CD4-positive, alpha-beta T cell (primary cell): Measurements from ENCODE around the gene DTWD2. TPM values are rescaled to one million over a fixed set of nuclear protein-coding genes. Genes with fewer than 3 reads are reported as not detected.
"Not testable (repeated sequence)": the region's sequence is repeated elsewhere in the genome, so short reads cannot be mapped to it uniquely, and the experiment has no call there.

Source experiments
- ATAC-seq: fragments of 200-7000 bp; cut with Tn5 transposase; one replicate; pipeline ENCODE4 v1.10.0; 2022; ENCODE audit warnings: mild to moderate bottlenecking; ENCODE audit not compliant: poor library complexity
- CTCF ChIA-PET: fragments of 350-600 bp; sonication (Branson Sonifier 250); formaldehyde crosslinking; loops from one replicate; lab custom pipeline; 2021; ENCODE audit warnings: antibody characterized with exemption, inconsistent platforms; lab: Charles Lee
- POLR2A ChIA-PET: fragments of 350-600 bp; sonication (Branson Sonifier 250); formaldehyde crosslinking; loops from one replicate; lab custom pipeline; 2021; ENCODE audit warnings: antibody characterized with exemption, inconsistent platforms; lab: Charles Lee
- DNase-seq, 14 experiments: peaks; one replicate each; pipeline ENCODE4 v3.0.0-alpha.2; 2013 to 2020; ENCODE audit warnings: mixed read lengths in 2 of 14
- H3K27ac ChIP-seq, 2 donors: one replicate each; pipeline versions ENCODE4 v1.5.1 to v1.7.0; 2013; ENCODE audit warnings: low read length in 2 of 2, low read depth in 1 of 2, mild to moderate bottlenecking in 1 of 2
- H3K27me3 ChIP-seq, 2 experiments: 1 replicate in 1 of 2; 2 replicates in 1 of 2; pipeline versions ENCODE4 v1.6.1 to v1.7.0; 2013; ENCODE audit warnings: low read length in 2 of 2, control low read depth in 1 of 2, mild to moderate bottlenecking in 1 of 2, moderate library complexity in 1 of 2; ENCODE audit not compliant: insufficient read depth in 2 of 2, control insufficient read depth in 1 of 2
- H3K36me3 ChIP-seq: one replicate; pipeline ENCODE4 v1.6.1; 2013; ENCODE audit warnings: low read length, control low read depth; ENCODE audit not compliant: insufficient read depth
- H3K4me1 ChIP-seq: one replicate; pipeline ENCODE4 v1.6.1; 2013; ENCODE audit warnings: low read length, control low read depth; ENCODE audit not compliant: insufficient read depth
- H3K4me3 ChIP-seq: one replicate; pipeline ENCODE4 v1.5.1; 2013; ENCODE audit warnings: mild to moderate bottlenecking, low read length, moderate library complexity
- H3K9me3 ChIP-seq, 2 experiments: 1 replicate in 1 of 2; 2 replicates in 1 of 2; pipeline versions ENCODE4 v1.6.1 to v1.7.0; 2013; ENCODE audit warnings: low read length in 2 of 2, mild to moderate bottlenecking in 2 of 2, control low read depth in 1 of 2, moderate library complexity in 1 of 2; ENCODE audit not compliant: control insufficient read depth in 1 of 2, insufficient read depth in 1 of 2
- H3K27ac Mint-ChIP-seq: one replicate; pipeline ENCODE4 v1.8.0; 2020; ENCODE audit warnings: mixed read lengths
- H3K27me3 Mint-ChIP-seq: one replicate; pipeline ENCODE4 v1.8.0; 2021; ENCODE audit warnings: mixed read lengths
- H3K36me3 Mint-ChIP-seq: one replicate; pipeline ENCODE4 v1.8.0; 2021; ENCODE audit warnings: low read depth, mixed read lengths
- H3K4me1 Mint-ChIP-seq: one replicate; pipeline ENCODE4 v1.8.0; 2021; ENCODE audit warnings: low read depth, mixed read lengths
- H3K4me3 Mint-ChIP-seq: one replicate; pipeline ENCODE4 v1.8.0; 2020; ENCODE audit warnings: mild to moderate bottlenecking, mixed read lengths
- H3K9me3 Mint-ChIP-seq: one replicate; pipeline ENCODE4 v1.8.0; 2020; ENCODE audit warnings: mixed read lengths
- intact Hi-C, 2 experiments: fragments of 100-400 bp; cut with DNase I in 1 of 2; cut with micrococcal nuclease in 1 of 2; formaldehyde crosslinking; loops; one replicate each; pipeline versions ENCODE4 v1.15.1 to v1.9.0; 2023 to 2025; cut with DNase I, micrococcal nuclease
- total RNA-seq, 174 experiments: library from RNA in 2 of 174; stranded (reverse) in 2 of 174; gene quantifications; one replicate each; pipeline ENCODE4 v1.2.3 and lab custom pipeline; 2021 to 2026
- TF ChIP-seq, protein P1 (sequence below): fragments of 200-600 bp; IDR thresholded peaks from one replicate; pipeline ENCODE4 v1.8.0; 2022; ENCODE audit warnings: antibody characterized with exemption, mild to moderate bottlenecking

The DTWD2 gene
- total RNA-seq, 2 experiments from 2014 or later = 2.1 to 2.3 TPM

DNA sequence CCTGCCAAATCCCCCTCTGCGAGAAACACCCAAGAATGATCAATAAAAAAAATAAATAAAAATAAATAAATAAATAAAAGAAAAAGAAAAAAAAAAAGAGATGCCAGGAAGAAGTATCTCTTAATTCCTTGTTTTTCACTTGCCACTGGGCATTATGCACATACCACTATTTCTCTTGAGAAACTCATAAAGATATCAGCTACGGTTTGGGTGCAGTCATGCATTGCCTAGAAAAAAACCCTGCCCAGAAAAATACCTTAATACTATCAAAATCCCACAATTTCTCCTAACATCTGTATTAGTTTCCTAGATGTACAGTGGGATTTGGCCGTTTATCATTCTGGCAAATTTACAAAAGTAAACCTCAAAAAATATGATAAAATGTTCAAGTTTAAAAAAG is 22.5 kb downstream of the DTWD2 start:
- POLR2A ChIA-PET = no interaction called here
- intact Hi-C loops = no loop called here
- Mint-ChIP-seq H3K27ac (no peak overlapping the region), H3K36me3 (peaks cover 22% of the 10 kb centered on the region), H3K27me3 (no peaks in the 10 kb centered on the region), H3K9me3 (peaks cover 2% of the 10 kb centered on the region), H3K4me3 (no peak overlapping the region), H3K4me1 (peaks cover 11% of the 10 kb centered on the region)
- DNase-seq (no peak), ATAC-seq (no peak)
- Histone ChIP-seq H3K27me3 (no peaks in the 10 kb centered on the region), H3K9me3 (peaks cover 0 to 12% of the 10 kb centered on the region in 2 experiments), H3K4me3 (no peak overlapping the region), H3K27ac (no peak overlapping the region), H3K4me1 (no peaks in the 10 kb centered on the region), H3K36me3 (no peaks in the 10 kb centered on the region)
- CTCF ChIA-PET = no interaction called here
- TF ChIP-seq, protein P1, sequence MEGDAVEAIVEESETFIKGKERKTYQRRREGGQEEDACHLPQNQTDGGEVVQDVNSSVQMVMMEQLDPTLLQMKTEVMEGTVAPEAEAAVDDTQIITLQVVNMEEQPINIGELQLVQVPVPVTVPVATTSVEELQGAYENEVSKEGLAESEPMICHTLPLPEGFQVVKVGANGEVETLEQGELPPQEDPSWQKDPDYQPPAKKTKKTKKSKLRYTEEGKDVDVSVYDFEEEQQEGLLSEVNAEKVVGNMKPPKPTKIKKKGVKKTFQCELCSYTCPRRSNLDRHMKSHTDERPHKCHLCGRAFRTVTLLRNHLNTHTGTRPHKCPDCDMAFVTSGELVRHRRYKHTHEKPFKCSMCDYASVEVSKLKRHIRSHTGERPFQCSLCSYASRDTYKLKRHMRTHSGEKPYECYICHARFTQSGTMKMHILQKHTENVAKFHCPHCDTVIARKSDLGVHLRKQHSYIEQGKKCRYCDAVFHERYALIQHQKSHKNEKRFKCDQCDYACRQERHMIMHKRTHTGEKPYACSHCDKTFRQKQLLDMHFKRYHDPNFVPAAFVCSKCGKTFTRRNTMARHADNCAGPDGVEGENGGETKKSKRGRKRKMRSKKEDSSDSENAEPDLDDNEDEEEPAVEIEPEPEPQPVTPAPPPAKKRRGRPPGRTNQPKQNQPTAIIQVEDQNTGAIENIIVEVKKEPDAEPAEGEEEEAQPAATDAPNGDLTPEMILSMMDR = no peak

DNA sequence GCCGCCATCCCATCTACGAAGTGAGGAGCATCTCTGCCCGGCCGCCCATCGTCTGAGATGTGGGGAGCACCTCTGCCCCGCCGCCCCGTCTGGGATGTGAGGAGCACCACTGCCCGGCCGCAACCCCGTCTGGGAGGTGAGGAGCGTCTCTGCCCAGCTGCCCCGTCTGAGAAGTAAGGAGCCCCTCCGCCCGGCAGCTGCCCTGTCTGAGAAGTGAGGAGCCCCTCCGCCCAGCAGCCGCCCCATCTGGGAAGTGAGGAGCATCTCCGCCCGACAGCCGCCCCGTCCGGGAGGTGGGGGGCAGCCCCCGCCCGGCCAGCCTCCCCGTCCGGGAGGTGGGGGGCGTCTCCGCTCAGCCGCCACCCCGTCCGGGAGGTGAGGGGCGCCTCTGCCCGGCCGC is 23.4 kb downstream of the DTWD2 start:
- H3K36me3 Mint-ChIP-seq = peaks cover 28% of the 10 kb centered on the region
- intact Hi-C loops, CTCF ChIA-PET, H3K27me3 ChIP-seq, H3K4me3 Mint-ChIP-seq, DNase-seq, ATAC-seq, H3K36me3 ChIP-seq, H3K27me3 Mint-ChIP-seq, H3K4me3 ChIP-seq, H3K4me1 ChIP-seq, H3K27ac Mint-ChIP-seq, POLR2A ChIA-PET, H3K4me1 Mint-ChIP-seq, H3K27ac ChIP-seq, H3K9me3 Mint-ChIP-seq: not testable (repeated sequence)
- H3K9me3 ChIP-seq = peaks cover 0 to 12% of the 10 kb centered on the region in 2 experiments

DNA sequence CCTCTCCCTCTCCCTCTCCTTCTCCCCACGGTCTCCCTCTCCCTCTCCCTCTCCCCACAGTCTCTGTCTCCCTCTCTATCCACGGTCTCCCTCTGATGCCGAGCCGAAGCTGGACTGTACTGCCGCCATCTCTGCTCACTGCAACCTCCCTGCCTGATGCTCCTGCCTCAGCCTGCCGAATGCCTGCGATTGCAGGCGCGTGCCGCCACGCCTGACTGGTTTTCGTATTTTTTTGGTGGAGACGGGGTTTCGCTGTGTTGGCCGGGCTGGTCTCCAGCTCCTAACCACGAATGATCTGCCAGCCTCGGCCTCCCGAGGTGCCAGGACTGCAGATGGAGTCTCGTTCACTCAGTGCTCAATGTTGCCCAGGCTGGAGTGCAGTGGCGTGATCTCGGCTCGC is 24.0 kb downstream of the DTWD2 start:
- H3K27ac Mint-ChIP-seq, CTCF ChIA-PET: not testable (repeated sequence)

DNA sequence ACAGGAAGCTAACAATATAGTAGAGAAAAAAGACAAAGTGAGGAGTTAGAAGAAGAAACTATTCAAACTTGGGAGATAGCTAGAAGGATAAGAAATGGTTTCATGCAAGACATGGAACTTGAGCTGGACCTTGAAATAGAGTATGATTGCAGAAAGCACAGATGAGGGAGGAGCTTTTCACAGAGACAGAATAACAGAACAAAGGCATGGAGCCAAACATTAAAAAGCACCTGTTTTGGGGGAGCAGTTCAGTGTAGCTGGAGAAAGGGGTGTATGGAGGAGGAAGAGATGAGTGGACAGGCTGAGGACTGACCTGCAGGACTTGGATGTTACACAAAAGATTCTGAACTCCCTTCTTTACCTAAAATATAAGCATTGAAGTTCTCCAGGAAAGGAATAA is 25.2 kb downstream of the DTWD2 start:
- H3K9me3 ChIP-seq = peaks cover 0 to 12% of the 10 kb centered on the region in 2 experiments
- no peak overlapping the region for H3K4me3 ChIP-seq
- peaks cover 4% of the 10 kb centered on the region for H3K4me1 Mint-ChIP-seq
- H3K9me3 Mint-ChIP-seq = no peaks in the 10 kb centered on the region
- no peak for DNase-seq
- H3K27ac ChIP-seq = no peak overlapping the region
- POLR2A ChIA-PET = interaction anchor here (0.6 kb wide), 1 partner anchor 15 kb away, joined by 3 read pairs; no protein-coding TSS in a partner anchor
- no peaks in the 10 kb centered on the region for H3K27me3 ChIP-seq
- CTCF ChIA-PET = no interaction called here
- intact Hi-C loops = no loop called here
- TF ChIP-seq, protein P1 = no peak
- no peaks in the 10 kb centered on the region for H3K36me3 ChIP-seq
- H3K27me3 Mint-ChIP-seq = no peaks in the 10 kb centered on the region
- no peak overlapping the region for H3K27ac Mint-ChIP-seq
- ATAC-seq = no peak
- H3K4me3 Mint-ChIP-seq = no peak overlapping the region
- H3K4me1 ChIP-seq = no peaks in the 10 kb centered on the region
- peaks cover 41% of the 10 kb centered on the region for H3K36me3 Mint-ChIP-seq

More for the DNA sequence above, 24.0 kb downstream of the DTWD2 start:
- H3K9me3 Mint-ChIP-seq, DNase-seq, H3K27me3 Mint-ChIP-seq, H3K27ac ChIP-seq, H3K36me3 ChIP-seq, intact Hi-C loops, H3K4me1 Mint-ChIP-seq, ATAC-seq, H3K4me3 Mint-ChIP-seq, H3K27me3 ChIP-seq, POLR2A ChIA-PET, H3K4me1 ChIP-seq, H3K4me3 ChIP-seq: not testable (repeated sequence)
- peaks cover 29% of the 10 kb centered on the region for H3K36me3 Mint-ChIP-seq
- H3K9me3 ChIP-seq = peaks cover 0 to 12% of the 10 kb centered on the region in 2 experiments
